A673 (cell line): Measurements from ENCODE around the gene CERS2. TPM values are rescaled to one million over a fixed set of nuclear protein-coding genes. Genes with fewer than 3 reads are reported as not detected.

Experiments
- BruUV-seq: library from RNA; stranded (reverse); fragments of 400-500 nt; replicated peaks from 2 replicates; lab custom pipeline; 2021; lab: Mats Ljungman, UMichigan
- CTCF ChIA-PET: fragments of 300-600 bp; sonication (Branson Sonifier 250); formaldehyde crosslinking; loops from one replicate; lab custom pipeline; 2022; ENCODE audit warnings: antibody characterized with exemption; lab: Charles Lee
- POLR2A ChIA-PET: fragments of 300-600 bp; sonication (Branson Sonifier 250); formaldehyde crosslinking; loops from one replicate; lab custom pipeline; 2022; ENCODE audit warnings: antibody characterized with exemption; ENCODE audit not compliant: low non-redundant PET; lab: Charles Lee
- DNase-seq: peaks from one replicate; pipeline ENCODE4 v3.0.0-alpha.2; 2015; ENCODE audit warnings: low spot score
- H3K27ac ChIP-seq: fragments of 200-600 bp; sonication (generic); 2 replicates; pipeline ENCODE4 v1.5.1; 2016; ENCODE audit warnings: mixed run types, low read depth, mild to moderate bottlenecking, mixed read lengths, antibody characterized with exemption, low read length; ENCODE audit not compliant: poor library complexity, severe bottlenecking
- H3K27me3 ChIP-seq: fragments of 200-600 bp; sonication (generic); replicated peaks from 2 replicates; pipeline ENCODE4 v1.6.1; 2017; ENCODE audit warnings: mixed run types, low read depth, mild to moderate bottlenecking, mixed read lengths, antibody characterized with exemption, low read length; ENCODE audit not compliant: insufficient read depth, poor library complexity
- H3K36me3 ChIP-seq: fragments of 200-600 bp; sonication (generic); 2 replicates; pipeline ENCODE4 v1.6.1; 2016; ENCODE audit warnings: mixed run types, mild to moderate bottlenecking, mixed read lengths, antibody characterized with exemption, low read length; ENCODE audit not compliant: insufficient read depth, poor library complexity, severe bottlenecking
- H3K4me1 ChIP-seq: fragments of 200-600 bp; sonication (generic); 2 replicates; pipeline ENCODE4 v1.6.1; 2017; ENCODE audit warnings: mixed run types, mild to moderate bottlenecking, mixed read lengths, antibody characterized with exemption, low read length; ENCODE audit not compliant: insufficient read depth, poor library complexity, severe bottlenecking
- H3K4me3 ChIP-seq: fragments of 200-600 bp; sonication (generic); 2 replicates; pipeline ENCODE4 v1.5.1; 2016; ENCODE audit warnings: low read depth, mixed run types, mild to moderate bottlenecking, mixed read lengths, low read length; ENCODE audit not compliant: poor library complexity, severe bottlenecking
- H3K9me3 ChIP-seq: fragments of 200-600 bp; sonication (generic); 2 replicates; pipeline ENCODE4 v1.6.1; 2016; ENCODE audit warnings: mixed run types, low read depth, mild to moderate bottlenecking, mixed read lengths, antibody characterized with exemption, low read length; ENCODE audit not compliant: poor library complexity, severe bottlenecking
- CTCF ChIP-seq: fragments of 300-800, 200-600 bp; sonication (generic); conservative IDR thresholded peaks from 2 replicates; pipeline ENCODE4 v1.5.1; 2017; ENCODE audit warnings: low read depth, mild to moderate bottlenecking, antibody characterized with exemption, low read length, moderate library complexity, mixed read lengths
- EZH2 ChIP-seq: fragments of 200-600 bp; sonication (generic); IDR thresholded peaks from 2 replicates; pipeline ENCODE4 v1.6.1; 2017; ENCODE audit warnings: borderline replicate concordance, low read depth, mild to moderate bottlenecking, mixed read lengths, antibody characterized with exemption, low read length; ENCODE audit not compliant: poor library complexity, severe bottlenecking
- intact Hi-C: fragments of 100-400 bp; cut with micrococcal nuclease; formaldehyde crosslinking; loops from one replicate; pipeline ENCODE4 v1.10.0; 2022; ENCODE audit not compliant: unreplicated experiment
- total RNA-seq: library from RNA; stranded (reverse); gene quantifications from 2 replicates; pipeline ENCODE4 v1.2.3, GENCODE V29; 2021

CERS2 gene
- total RNA-seq, 1 experiment from 2014 or later = 239 TPM

GRCh38 chr1:150971583-150972416 is 2.8 kb downstream of the CERS2 start:
- peak overlapping the region; percentile 94 for H3K4me3 ChIP-seq
- CTCF ChIA-PET = no interaction called here
- H3K27ac ChIP-seq = peak overlapping the region; percentile 97
- H3K36me3 ChIP-seq = peaks cover 24% of the 10 kb centered on the region
- H3K9me3 ChIP-seq = no peaks in the 10 kb centered on the region
- no peaks in the 10 kb centered on the region for H3K27me3 ChIP-seq
- peaks cover 31% of the 10 kb centered on the region for H3K4me1 ChIP-seq
- intact Hi-C loops = loop anchor here (10.0 kb wide), 1 partner anchor 407 kb away; no protein-coding TSS in a partner anchor
- BruUV-seq = TSS peak; percentile 22
- POLR2A ChIA-PET = no interaction called here
- TF ChIP-seq EZH2 (no peak), CTCF (no peak)
- no peak for DNase-seq

- ChIA-PET POLR2A (interaction anchor here (0.6 kb wide), 2 partner anchors 61 to 515 kb away, joined by 3 to 4 read pairs; no protein-coding TSS in a partner anchor), CTCF (no interaction called here)
- Histone ChIP-seq H3K27ac (peak overlapping the region; percentile 97), H3K4me3 (no peak overlapping the region), H3K27me3 (no peaks in the 10 kb centered on the region), H3K9me3 (no peaks in the 10 kb centered on the region), H3K4me1 (peaks cover 23% of the 10 kb centered on the region), H3K36me3 (peaks cover 32% of the 10 kb centered on the region)
- DNase-seq = no peak
- BruUV-seq = no TSS peak
- intact Hi-C loops = loop anchor here (10.0 kb wide), 1 partner anchor 406 kb away; no protein-coding TSS in a partner anchor
- TF ChIP-seq EZH2 = no peak
- no peak for TF ChIP-seq CTCF
These were observed 3.6 kb downstream of the CERS2 start for GRCh38 chr1:150970808-150971582.

- no peaks in the 10 kb centered on the region for H3K27me3 ChIP-seq
- TF ChIP-seq CTCF = no peak
- no peak for TF ChIP-seq EZH2
- no peak for DNase-seq
- intact Hi-C loops = loop anchor here (10.0 kb wide), 1 partner anchor 405 kb away; no protein-coding TSS in a partner anchor
- no peak overlapping the region for H3K4me3 ChIP-seq
- H3K27ac ChIP-seq = no peak overlapping the region
- ChIA-PET CTCF (no interaction called here), POLR2A (interaction anchor here (0.6 kb wide), 1 partner anchor 16 kb away, joined by 3 read pairs; no protein-coding TSS in a partner anchor)
- no peaks in the 10 kb centered on the region for H3K9me3 ChIP-seq
- H3K4me1 ChIP-seq = peaks cover 23% of the 10 kb centered on the region
- H3K36me3 ChIP-seq = peaks cover 44% of the 10 kb centered on the region
- no TSS peak for BruUV-seq
These were observed 5.0 kb downstream of the CERS2 start for GRCh38 chr1:150969626-150970025.
